HG02840 (cell line): ENCODE results near the gene SLC28A1.
"Not testable (repeated sequence)": the region's sequence is repeated elsewhere in the genome, so short reads cannot be mapped to it uniquely, and the experiment has no call there.

Experiments
- ATAC-seq: cut with Tn5 transposase; IDR thresholded peaks from one replicate; pipeline ENCODE4 v1.9.1; 2021; ENCODE audit warnings: mild to moderate bottlenecking, moderate library complexity, moderate number of reproducible peaks; ENCODE audit not compliant: unreplicated experiment, low FRiP score

SLC28A1 gene

GRCh38 chr15:84861781-84862180 lies 22.7 kb upstream of the SLC28A1 start:
- no peak for ATAC-seq

GRCh38 chr15:84862214-84862975 lies 22.1 kb upstream of the SLC28A1 start:
- ATAC-seq = no peak

GRCh38 chr15:84863565-84864443 lies 20.7 kb upstream of the SLC28A1 start:
- no peak for ATAC-seq

GRCh38 chr15:84864444-84864795 lies 20.0 kb upstream of the SLC28A1 start:
- ATAC-seq = no peak

GRCh38 chr15:84865074-84865569 lies 19.3 kb upstream of the SLC28A1 start:
- ATAC-seq = no peak

GRCh38 chr15:84868037-84868880 lies 16.2 kb upstream of the SLC28A1 start:
- no peak for ATAC-seq

GRCh38 chr15:84869510-84869909 lies 15.0 kb upstream of the SLC28A1 start:
- ATAC-seq = no peak

GRCh38 chr15:84871428-84871985 lies 13.0 kb upstream of the SLC28A1 start:
- ATAC-seq = no peak

- ATAC-seq = no peak
Observed at GRCh38 chr15:84872009-84872910, 12.2 kb upstream of the SLC28A1 start.

- ATAC-seq = no peak
Observed at GRCh38 chr15:84873997-84874396, 10.5 kb upstream of the SLC28A1 start.

GRCh38 chr15:84874981-84875699 lies 9.3 kb upstream of the SLC28A1 start:
- ATAC-seq = no peak

- ATAC-seq = no peak
Observed at GRCh38 chr15:84876269-84876668, 8.2 kb upstream of the SLC28A1 start.

- not testable (repeated sequence) for ATAC-seq
Observed at GRCh38 chr15:84877701-84878100, 6.8 kb upstream of the SLC28A1 start.

- no peak for ATAC-seq
Observed at GRCh38 chr15:84878504-84878903, 6.0 kb upstream of the SLC28A1 start.

GRCh38 chr15:84879088-84879780 lies 5.2 kb upstream of the SLC28A1 start:
- no peak for ATAC-seq

GRCh38 chr15:84880007-84880406 lies 4.5 kb upstream of the SLC28A1 start:
- ATAC-seq = no peak

- no peak for ATAC-seq
Observed at GRCh38 chr15:84880822-84881519, 3.5 kb upstream of the SLC28A1 start.

- no peak for ATAC-seq
Observed at GRCh38 chr15:84881520-84881830, 3.0 kb upstream of the SLC28A1 start.
